Activated CD4-positive, alpha-beta T cell treated with anti-CD3 and anti-CD28 coated beads for 1 hour (primary cell): ENCODE data around the gene CNTROB.

Experiments used
- DNase-seq: peaks from one replicate; pipeline ENCODE4 v3.0.0-alpha.2; 2020

Gene CNTROB

GRCh38 chr17:7903154-7904103 is 28.6 kb upstream of the CNTROB start:
- DNase-seq: no peak

DNA sequence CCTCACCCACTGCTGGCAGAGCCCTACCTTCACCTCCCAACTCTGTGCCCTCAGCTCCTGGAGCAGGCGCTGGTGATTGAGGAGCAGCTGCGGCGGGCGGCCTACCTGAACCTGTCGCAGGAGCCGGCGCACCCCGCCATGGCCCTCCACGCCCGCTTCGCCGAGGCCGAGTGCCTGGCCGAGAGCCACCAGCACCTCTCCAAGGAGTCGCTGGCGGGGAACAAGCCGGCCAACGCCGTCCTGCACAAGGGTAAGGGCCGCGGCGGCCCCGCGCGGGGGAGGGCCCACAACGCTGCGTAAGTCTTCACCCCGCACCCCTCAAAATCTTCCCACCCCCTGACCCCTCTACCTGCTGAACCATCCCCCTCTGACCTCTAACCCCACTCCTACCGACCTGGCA is 22.9 kb upstream of the CNTROB start:
- no peak for DNase-seq

GRCh38 chr17:7910281-7910680 is 21.7 kb upstream of the CNTROB start:
- DNase-seq: no peak

DNA sequence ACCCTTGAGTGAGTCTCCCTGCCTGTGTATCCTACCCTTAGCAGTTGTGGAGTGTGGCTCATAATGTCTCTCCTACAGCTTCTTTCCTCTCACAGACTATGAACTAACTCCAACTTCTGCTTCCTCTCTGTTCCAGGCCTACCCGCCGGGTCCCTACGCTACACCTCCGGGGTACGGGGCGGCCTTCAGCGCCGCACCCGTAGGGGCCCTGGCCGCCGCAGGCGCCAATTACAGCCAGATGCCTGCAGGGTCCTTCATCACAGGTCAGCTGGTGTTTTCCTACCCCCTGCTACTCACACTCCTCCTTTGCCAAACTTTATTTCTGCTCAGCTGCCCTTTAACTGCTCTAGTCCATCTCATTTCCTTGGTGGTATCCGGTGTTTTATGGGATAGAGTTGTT is 21.3 kb upstream of the CNTROB start:
- DNase-seq: no peak

- DNase-seq: no peak
Measured at GRCh38 chr17:7911116-7911515, 20.9 kb upstream of the CNTROB start.

GRCh38 chr17:7912927-7913524 is 19.0 kb upstream of the CNTROB start:
- no peak for DNase-seq

DNA sequence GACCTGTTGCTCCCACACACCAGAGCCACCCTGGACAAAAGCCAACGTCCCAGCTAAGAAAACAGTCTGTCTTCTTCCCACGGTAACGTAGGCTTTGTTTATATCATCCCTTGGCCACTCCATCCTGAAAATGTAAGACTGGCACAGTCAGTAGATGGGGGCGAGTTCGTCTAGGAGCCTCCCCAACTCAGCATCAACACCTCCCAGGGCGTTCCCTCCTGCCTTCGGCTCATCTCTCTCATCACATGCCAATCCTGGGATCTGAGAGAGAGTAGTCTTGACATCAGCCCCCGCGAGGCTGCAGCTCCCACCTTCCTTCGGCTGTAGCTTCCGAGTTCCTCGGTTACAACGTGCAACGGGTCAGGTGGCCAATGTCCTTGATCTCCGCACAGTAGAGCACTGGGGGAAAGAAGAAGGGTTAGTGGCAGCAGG is 16.8 kb upstream of the CNTROB start:
- no peak for DNase-seq

- DNase-seq: peak; percentile 66
Measured at GRCh38 chr17:7915611-7916384, 16.2 kb upstream of the CNTROB start, which contains the start of gene RNF227. Gene RNF227 (minus strand): TSS chr17:7916289. CDS start chr17:7916195, 94 bp downstream.

GRCh38 chr17:7916385-7916682 is 15.7 kb upstream of the CNTROB start:
- no peak for DNase-seq

DNA sequence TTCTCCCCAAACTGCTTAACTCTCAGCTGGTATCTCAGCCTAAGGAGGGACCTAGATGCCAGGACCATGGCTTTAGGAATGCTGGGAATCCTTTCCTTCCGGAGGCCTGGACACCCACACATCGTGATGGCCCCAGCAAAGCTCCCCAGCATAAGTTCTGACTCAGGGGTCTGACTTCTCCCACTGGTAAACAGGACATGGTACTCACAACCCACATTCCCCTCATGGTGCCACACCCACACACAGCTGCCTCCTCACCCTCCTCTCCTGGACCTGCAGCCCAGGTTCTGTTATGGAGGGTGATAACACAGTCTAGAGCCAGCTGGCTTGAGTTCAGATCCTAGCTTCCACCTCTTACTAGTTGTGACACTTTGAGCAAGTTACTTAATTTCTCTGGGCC is 15.2 kb upstream of the CNTROB start:
- DNase-seq: no peak

GRCh38 chr17:7922269-7922844 is 9.6 kb upstream of the CNTROB start:
- no peak for DNase-seq

DNA sequence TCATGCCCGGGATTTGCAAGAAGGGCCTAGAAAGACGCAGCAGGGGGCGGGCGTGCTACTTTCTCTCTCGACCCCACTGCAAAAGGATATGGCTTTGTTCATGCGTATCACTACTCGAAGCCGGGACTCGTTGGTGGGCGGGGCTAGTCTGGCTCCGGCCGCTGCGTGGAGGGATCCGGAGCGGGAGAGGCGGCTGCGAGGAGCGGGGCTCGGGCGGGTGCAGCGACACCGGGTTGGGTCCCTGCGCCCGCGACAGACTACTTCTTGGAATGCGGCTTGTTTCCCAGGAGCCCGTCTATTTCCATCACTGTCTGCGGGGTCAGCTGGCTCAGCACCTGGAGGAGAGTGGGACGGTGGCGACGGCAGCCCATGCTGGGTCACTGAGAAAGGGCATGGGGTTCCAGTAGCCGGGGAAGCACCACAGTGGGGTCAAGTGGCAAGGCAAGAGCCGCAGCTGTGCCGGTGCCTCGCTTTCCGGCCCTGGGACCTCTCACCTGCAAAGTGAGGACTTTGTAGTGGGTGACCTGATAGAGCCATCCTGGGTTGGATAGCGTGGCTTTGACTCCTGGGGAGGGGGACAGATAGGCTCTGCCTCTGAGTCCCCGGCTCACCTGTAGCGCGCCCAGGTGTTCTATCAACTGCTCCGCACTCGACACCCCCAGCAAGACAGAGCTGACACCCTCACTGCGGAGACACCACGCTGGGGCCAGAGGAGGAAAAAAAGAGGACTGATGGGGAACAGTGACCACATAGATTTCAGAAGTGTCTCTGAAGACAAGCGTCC is 9.0 kb upstream of the CNTROB start:
- peak; percentile 76 for DNase-seq

DNA sequence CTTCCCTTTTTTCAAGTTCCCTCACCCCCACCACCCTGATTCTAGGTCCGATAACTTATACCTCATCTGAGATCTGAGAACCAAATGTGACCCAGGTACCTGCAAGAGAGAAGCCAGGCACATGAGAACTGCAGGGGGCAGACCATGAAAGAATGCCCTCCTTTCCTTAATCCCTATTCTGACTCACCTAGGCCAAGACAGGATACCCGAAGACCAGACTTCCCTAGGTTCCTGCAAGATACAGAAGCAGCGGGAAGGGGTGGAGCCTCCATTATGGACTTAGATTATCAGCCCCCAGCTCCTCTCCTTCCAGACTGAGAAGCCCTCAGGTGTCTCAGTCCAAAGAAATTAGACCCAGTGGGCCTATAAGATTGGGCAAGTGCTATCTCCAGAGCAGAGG is 4.4 kb upstream of the CNTROB start:
- DNase-seq: no peak

DNA sequence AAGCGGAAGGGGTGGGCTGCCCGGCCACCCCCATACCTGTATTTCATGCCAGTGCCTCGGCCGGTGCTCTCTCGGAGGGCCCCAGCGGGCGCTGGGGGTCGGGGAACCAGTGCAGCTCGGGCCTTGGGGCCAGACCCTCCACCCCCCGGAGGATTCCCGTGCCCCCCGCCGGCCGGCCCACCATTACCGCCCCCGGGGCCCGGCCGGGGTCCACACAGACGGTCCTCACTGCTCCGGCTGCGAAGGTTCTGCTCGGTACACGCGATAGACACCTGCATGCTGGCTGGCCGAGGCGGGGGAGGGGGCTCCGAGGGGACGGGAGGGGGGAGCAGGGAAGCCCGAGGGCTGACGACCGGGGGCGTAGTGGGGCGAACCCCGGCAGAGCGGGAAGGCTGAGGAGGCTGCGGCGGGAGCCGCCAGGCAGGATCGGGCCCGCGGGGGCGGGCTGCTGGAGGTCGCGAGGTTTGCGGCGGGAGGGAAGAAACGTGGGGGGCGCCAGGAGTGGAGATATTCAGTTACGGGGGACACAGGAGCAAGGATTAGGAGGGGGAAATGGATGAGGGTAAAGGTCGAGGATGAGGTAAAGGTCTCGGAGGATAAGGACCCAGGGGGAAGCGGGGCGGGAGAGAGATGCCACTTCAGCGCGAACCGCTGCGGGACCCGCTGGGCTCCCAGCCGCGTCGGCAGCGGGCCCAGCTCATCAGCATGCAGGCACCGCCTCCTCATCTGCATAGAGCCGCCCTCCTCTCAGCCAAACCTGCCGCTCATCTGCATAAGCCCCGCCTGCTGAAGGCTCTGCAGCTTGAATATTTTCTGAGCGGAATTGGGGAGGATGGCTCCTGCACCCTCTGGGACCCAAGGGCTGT is 2.6 kb upstream of the CNTROB start, which contains the start of gene KCNAB3:
TSS of gene KCNAB3 (minus strand) at position 699 of the 866 bp plus-strand sequence. CDS start at position 278, 421 bp downstream.
- DNase-seq: no peak

DNA sequence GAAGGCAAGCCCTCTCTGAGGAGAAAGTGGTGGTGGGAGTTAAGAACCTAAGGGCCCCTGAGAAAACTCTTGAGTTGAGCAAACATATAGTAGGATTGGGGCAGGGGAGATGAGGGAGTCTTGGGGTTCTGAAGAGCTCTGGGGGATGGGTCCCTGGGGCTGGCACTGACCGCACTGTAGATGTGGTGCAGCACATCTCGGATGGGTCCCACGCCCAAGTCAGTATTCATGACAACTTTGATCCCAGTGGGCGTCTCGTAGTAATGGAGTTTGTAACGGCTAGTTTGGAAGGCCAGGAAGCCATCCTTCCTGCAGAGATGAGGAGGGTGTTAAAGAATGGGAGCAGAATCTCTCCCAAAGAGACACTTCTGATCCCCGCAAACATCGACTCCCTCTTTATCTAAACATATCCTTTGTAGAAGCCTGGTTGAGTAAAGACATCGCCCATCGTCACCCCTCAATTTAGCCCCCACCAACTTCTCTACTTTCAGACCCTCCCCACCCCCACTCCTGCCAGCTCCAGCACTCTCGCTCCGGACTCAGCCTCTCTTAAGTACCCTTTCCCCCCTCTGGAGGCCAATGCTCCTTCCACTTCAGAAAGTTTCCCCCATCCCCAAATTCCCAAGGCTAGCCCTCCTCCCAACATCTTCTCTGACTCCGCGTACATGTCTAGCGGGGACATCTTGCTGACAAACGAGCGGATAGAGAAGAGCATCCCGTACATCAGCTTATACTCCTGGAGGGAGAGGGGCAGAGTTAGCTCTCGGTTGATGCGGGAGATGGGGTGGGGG is 970 bp upstream of the CNTROB start:
- no peak for DNase-seq

DNA sequence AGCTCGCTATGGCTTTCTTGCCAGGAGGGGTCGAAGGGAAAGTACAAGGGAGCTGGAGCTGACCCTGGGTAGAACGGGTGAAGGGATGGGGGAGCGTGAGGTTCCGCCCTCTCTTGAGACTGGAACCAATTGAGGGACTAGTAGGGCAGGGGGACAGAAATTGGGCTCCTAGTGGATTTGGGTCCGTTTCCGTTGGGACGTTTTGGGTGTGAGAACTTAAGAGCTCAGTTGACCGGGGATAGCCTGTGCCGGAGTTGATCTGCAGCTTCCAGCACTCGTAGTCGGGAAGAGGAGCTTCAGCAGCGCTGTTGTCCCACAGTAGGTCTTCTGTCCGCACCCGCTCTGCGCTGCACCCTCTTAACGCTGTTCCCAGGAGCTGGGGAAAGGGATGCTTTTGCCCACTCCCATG is 481 bp downstream of the CNTROB start:
- DNase-seq: no peak

- DNase-seq: no peak
Measured at GRCh38 chr17:7932949-7933348, 943 bp downstream of the CNTROB start.

DNA sequence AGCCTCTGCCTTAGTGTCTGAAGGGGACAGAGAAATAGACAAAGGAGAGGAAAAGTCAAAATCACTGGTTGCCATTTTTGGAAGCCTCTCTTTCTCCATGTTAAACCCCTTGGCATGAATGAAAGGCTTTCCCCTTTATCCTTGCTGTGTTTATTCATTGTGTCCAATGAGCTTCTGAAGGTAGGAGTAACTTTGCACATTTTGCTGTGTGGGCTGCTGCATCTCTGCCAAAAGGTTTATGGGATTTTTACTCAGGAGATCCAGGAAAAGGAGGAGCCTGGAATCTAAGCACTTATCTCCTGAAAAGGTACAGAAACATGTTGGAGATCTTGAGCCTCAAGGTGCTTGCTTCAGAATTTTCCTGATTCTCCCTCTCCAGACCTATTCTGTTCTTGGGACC is 3.9 kb downstream of the CNTROB start:
- DNase-seq: no peak

DNA sequence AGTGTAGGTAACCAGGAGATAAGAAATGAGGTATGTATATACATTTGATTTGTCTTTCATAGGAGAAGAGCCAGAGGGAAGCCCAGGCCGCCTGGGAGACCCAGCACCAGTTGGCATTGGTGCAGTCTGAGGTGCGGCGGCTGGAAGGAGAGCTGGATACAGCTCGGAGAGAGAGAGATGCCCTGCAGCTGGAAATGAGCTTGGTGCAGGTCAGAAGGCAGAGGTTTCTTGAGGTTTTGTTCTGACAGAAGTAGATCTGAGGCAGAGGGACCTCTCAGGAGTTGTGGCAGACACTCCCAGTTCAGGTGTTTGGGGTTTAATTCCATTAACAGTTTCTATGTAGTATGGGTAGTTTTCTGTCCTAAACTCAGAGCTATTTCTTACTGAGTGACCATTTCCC is 8.0 kb downstream of the CNTROB start:
- no peak for DNase-seq

- no peak for DNase-seq
Measured at GRCh38 chr17:7940743-7941142, 8.7 kb downstream of the CNTROB start.
